D721Med (cell line): Measurements from ENCODE around the gene LTBP1.

ENCODE experiments used
- DNase-seq: peaks from one replicate; pipeline ENCODE4 v3.0.0; 2011; ENCODE audit warnings: low spot score; ENCODE audit not compliant: insufficient read length
- FAIRE-seq: peaks from 2 replicates; lab custom pipeline; 2011; peaks lifted over from hg19 to GRCh38; lab: Jason Lieb, UNC
- TF ChIP-seq, protein P1 (sequence below): IDR thresholded peaks from 2 replicates; pipeline ENCODE4 v1.5.1; 2012; ENCODE audit warnings: mild to moderate bottlenecking, control low read depth; ENCODE audit not compliant: insufficient read depth; ENCODE audit errors: missing control alignments

Gene LTBP1

DNA sequence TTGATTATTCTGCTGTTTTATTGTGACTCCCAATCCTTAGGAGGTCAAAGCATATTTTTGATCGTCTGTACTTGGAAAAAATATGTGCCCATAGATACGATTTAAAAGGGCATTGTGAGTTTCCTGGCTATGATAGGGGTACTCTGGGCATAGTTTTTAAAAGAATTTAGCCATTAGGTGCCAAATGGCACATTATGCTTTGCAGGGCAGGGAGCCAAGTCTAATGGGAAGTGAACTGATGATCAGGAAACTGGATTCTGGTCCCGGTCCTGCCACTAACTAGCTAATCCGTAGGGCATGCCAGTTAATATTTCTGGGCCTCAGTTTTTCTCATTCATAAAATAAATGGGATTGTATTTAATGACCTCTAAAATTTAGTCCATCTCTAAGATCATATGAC, 189.3 kb downstream of the LTBP1 start:
- FAIRE-seq = no peak
- TF ChIP-seq, protein P1, sequence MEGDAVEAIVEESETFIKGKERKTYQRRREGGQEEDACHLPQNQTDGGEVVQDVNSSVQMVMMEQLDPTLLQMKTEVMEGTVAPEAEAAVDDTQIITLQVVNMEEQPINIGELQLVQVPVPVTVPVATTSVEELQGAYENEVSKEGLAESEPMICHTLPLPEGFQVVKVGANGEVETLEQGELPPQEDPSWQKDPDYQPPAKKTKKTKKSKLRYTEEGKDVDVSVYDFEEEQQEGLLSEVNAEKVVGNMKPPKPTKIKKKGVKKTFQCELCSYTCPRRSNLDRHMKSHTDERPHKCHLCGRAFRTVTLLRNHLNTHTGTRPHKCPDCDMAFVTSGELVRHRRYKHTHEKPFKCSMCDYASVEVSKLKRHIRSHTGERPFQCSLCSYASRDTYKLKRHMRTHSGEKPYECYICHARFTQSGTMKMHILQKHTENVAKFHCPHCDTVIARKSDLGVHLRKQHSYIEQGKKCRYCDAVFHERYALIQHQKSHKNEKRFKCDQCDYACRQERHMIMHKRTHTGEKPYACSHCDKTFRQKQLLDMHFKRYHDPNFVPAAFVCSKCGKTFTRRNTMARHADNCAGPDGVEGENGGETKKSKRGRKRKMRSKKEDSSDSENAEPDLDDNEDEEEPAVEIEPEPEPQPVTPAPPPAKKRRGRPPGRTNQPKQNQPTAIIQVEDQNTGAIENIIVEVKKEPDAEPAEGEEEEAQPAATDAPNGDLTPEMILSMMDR = no peak
- no peak for DNase-seq

DNA sequence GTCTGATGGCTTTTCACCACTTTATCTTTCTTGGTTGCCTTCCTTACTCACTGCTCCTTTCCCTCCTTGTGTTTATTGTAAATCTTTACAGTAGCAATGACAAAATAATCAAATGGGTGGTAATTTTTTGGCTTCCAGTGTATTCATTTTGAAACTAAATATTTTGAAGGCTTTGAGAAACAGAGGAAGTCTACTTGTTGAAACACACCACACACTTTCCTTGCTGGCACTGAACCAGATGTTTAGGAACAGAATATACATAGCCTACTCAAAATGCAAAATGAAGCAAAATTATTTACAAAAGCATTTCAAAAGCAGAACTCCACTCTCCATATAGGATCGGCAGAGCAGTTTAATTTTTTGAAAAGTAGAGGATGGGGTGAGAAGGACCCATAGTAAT, 189.8 kb downstream of the LTBP1 start:
- no peak for FAIRE-seq
- no peak for DNase-seq
- TF ChIP-seq, protein P1 = no peak

DNA sequence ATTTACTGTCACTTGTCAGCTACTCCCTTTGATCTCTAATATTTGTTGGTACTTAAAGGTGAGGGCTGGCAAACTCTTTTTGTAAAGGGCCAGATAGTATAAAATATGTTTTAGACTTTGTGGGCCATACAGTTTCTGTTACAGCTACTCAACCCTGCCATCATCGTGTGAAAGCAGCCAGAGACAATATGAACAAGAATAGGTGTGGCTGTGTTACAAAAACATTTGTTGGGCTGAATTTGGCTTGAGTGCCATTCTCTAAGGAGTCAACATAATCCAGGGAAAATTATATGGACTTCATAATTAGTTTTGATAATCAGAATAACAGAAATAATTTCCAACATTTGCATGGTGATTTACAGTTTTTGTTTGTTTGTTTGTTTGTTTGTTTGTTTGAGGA, 190.6 kb downstream of the LTBP1 start:
- FAIRE-seq = no peak
- DNase-seq = no peak
- TF ChIP-seq, protein P1 = no peak

DNA sequence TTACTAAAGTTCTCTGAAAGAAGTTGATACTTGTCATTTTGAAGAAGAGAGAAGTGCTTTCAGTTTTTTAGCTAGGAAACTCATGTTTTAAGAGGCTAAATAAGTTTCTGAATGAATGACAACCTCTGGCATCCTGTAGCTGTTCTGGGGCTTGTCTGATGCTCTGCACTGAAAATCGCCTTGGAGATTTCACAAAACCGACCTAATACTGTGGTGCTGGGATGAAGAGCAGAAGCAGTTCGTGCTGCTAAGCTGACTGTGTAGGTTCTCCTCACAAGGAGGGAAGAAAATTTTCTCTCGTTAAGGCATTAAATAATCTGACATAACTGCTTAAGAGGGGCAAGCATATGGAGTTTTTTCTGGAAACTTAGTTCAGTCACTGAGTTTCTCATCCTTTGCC, 193.2 kb downstream of the LTBP1 start:
- TF ChIP-seq, protein P1 = no peak
- DNase-seq = no peak
- no peak for FAIRE-seq

DNA sequence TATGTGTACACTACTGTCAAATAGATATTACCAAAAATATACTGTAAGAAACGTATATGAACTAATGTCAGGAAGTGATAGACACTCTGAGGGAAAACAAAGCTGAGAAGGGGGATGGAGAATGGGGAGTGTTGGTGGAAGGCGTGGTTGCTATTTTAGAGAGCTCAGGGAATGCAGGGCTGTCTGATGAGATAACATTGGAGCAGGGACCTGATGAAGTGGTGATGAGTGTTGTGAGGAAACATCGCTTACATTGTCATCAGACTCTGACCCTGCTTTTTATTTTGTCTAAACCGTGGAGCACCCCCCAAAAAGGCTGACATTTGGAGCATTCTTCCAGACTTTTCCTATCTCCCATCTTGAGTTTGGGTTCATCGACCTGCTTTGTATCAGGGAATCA, 194.7 kb downstream of the LTBP1 start:
- no peak for DNase-seq
- TF ChIP-seq, protein P1 = no peak
- no peak for FAIRE-seq

DNA sequence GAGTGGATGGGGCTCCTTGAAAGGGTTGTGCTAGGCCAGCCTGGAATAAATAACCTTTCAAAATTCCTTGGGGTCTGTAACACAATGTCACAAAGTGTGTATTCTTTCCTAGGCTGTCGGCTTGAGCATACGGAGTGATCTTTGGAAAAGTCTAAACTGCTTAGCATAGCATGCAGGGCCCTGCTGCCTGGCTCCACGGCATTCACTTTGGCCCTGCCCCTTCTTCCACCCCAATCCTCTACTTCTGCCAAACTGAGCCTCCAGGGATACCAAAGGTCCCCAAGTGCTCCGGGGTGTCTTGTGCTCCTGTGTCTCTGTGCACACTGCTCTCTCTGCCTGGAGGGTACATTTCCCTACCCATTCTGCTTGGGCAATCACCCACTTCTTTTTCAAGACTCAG, 196.1 kb downstream of the LTBP1 start:
- no peak for DNase-seq
- no peak for FAIRE-seq
- TF ChIP-seq, protein P1 = no peak

DNA sequence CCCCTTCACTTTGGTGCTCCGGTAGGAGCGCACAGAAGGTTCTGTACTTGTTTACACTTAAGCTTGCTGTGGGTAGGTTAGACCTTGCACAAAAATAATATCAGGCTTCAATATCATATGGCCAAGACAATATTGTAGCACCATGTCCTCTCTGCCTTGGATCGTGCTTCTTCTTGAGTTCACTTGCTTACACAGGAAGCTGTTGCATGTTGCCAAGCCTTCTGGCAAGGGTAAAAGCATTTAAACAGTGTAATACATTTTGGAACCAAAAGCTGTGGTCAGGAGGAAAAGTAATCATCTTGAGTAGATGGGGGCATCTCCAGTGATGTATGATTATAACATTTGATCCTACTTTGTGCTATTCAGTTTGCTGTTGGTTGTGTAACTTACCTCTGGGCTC, 197.5 kb downstream of the LTBP1 start:
- DNase-seq = no peak
- FAIRE-seq = no peak
- TF ChIP-seq, protein P1 = no peak
